GM21381 (cell line): ENCODE results near the gene MAGT1.
"Not testable (repeated sequence)": the region's sequence is repeated elsewhere in the genome, so short reads cannot be mapped to it uniquely, and the experiment has no call there.

Experiments used
- ATAC-seq: cut with Tn5 transposase; IDR thresholded peaks from one replicate; pipeline ENCODE4 v1.9.1; 2021; ENCODE audit warnings: mild to moderate bottlenecking, moderate library complexity; ENCODE audit not compliant: unreplicated experiment

Gene MAGT1

DNA sequence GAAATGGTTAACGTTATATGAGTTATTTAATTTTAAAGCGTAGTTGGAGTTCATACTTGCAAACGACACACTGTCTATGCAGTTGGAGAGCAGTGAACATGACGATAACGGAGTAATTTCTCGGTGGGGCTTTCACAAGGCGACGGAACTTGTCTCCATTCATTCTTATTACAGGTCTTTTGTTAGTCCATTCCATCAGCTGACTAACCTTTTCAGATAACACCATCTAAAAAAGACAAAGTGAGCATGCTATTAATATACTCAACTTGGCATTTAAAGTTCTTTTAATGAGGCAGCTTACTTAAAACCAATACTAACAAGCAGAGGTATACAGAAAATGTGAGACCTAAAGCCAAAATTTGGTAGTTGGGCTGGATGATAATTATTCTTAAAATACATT is 19.9 kb downstream of the MAGT1 start:
- ATAC-seq: no peak

- ATAC-seq: not testable (repeated sequence)
Observed at GRCh38 chrX:77831544-77831943, 63.7 kb downstream of the MAGT1 start.

DNA sequence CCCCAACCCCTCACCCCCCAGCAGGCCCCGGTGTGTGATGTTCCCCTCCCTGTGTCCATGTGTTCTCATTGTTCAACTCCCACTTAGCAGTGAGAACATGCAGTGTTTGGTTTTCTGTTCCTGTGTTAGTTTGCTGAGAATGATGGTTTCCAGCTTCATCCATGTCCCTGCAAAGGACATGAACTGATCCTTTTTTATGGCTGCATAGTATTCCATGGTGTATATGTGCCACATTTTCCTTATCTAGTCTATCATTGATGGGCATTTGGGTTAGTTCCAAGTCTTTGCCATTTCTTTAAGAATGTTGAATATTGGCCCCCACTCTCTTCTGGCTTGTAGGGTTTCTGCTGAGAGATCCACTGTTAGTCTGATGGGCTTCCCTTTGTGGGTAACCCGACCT is 73.2 kb downstream of the MAGT1 start:
- not testable (repeated sequence) for ATAC-seq

- no peak for ATAC-seq
Observed at GRCh38 chrX:77820091-77820727, 75.0 kb downstream of the MAGT1 start.

DNA sequence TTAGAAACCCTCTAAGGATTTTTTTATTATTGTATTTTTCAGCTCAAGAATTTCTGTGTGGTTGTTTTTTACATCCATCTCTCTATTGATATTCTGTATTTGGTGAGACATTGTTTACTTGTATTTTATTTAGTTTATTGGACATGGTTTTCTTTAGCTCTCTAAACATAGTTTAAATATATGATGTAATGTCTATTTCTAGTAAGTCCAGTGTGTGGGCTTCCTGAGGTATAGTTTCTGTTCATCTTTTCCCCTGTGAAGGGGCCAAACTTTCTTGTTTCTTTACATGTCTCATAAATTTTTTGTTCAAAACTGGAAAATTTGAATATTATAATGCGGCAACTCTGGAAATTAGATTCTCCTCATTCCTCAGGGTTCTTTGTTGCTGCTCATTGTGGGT is 81.0 kb downstream of the MAGT1 start:
- ATAC-seq: no peak

DNA sequence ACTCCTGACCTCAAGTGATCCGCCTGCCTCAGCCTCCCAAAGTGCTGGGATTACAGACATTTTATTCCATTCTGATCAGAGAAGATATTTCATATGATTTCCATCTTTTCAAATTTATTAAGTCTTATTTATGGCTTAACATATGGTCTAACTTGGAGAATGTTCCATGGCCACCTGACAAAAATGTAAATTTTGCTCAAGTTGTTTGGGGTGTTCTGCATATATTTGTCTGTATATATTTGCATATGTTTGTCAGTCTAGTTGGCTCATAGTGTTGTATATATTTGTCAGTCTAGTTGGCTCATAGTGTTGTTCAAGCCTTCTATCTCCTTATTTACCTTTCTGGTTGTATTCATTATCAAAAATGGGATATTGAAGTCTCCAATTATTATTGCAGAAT is 93.0 kb downstream of the MAGT1 start:
- ATAC-seq: no peak

DNA sequence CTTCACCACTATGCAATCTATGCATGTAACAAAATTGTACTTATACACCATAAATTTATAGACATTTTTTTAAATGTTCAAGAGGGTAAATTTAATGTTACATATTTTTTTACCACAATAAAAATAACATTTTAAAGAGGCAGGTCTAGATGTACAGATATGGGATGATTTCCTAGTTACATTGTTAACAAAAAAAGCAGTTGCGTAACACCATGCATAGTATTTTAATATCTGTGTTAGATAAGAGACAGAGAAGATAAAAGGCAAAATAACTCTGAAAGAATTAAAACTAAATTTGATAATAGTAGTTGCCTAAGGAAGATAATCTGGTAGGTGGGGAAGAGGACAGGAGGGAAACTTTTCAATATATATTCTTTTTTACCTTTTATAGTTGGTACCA is 100.1 kb downstream of the MAGT1 start:
- no peak for ATAC-seq

DNA sequence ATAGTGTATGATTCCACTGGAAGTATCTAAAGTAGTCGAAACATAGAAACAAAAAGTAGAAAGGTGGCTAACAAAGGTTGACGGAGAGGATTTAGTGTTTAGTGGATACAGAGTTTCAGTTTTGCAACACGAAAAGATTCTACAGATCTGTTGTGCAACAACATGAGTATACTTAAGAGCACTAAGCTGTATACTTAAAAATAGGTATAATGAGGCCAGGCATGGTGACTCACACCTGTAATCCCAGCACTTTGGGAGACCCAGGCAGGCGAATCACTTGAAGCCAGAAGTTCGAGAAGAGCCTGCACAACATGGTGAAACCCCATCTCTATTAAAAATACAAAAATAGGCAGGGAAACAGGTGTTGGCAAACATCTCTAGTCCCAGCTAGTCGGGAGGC is 101.3 kb downstream of the MAGT1 start:
- no peak for ATAC-seq

DNA sequence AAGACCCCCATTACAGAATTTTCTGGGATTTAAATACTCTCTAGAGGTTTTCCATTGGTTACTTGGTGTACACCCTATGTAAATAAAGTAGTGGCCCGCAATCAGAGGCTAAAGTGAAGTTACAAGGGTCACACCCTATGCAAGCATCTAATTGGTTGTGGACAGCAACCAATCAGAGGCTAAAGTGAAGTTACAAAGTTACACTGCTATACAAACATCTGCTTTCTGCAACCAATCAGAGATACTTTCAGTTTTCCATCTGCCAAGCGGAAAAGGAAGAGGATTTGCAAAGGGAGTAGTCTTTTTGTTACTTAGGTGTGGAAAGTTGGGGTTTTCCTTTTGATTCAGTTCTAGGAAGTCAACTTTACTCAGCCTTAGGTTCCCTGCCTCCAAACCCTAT is 107.2 kb downstream of the MAGT1 start:
- no peak for ATAC-seq

- ATAC-seq: peak; percentile 3
Observed at GRCh38 chrX:77786365-77786680, 108.9 kb downstream of the MAGT1 start.

GRCh38 chrX:77785486-77786364 is 109.5 kb downstream of the MAGT1 start, which contains the start of gene ATRX:
TSS of gene ATRX (minus strand) at chrX:77786216. CDS start at chrX:77786001, 215 bp downstream.
- ATAC-seq: peak; percentile 94

GRCh38 chrX:77779695-77780094 is 115.5 kb downstream of the MAGT1 start:
- no peak for ATAC-seq

DNA sequence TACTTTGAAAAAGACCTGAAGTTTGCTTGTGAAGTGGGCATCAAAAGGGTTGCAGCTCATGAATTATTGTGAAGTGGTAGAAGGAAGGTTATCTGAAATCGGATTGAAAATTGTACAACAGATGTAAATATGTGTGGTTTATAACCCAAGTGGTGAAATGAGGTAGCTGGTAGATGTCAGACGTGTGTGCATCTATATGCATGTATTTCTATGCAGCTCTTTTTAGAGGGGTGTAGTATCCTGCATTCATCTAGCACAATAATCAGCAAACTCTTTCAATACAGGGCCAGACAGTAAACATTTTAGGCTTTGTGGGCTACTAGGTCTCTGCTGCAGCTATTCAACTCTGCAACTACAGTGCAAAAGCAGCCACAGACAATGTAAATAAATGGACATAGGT is 118.6 kb downstream of the MAGT1 start:
- ATAC-seq: no peak
